PFSK-1 (cell line): ENCODE measurements around the gene COPS8.

Experiments used
- POLR2AphosphoS5 ChIP-seq: IDR thresholded peaks from 2 replicates; pipeline ENCODE4 v1.6.1; 2012; ENCODE audit warnings: low read depth, mild to moderate bottlenecking, control low read depth, low read length, moderate library complexity
- TAF1 ChIP-seq: IDR thresholded peaks from 2 replicates; pipeline ENCODE4 v1.6.1; 2012; ENCODE audit warnings: low read length, control low read depth, borderline replicate concordance; ENCODE audit not compliant: insufficient read depth

DNA sequence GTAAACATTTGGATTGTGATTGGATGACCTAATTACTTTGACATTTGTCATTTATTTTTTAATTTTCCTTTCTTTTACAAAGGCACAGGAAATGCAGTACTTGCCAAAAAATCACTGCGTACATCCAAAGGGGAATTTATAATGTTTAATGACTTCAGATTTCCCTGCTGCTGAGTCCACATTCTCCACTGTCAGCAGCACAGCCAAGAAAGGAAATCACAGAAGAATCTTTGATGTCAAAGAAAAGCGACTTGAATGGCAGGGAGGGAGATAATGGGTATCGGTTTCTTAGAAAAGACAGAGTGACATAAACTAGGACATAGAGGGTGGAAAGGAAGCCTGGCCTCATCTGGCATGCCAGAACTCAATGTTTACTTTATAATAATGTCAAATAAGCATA, 41.4 kb upstream of the COPS8 start:
- TF ChIP-seq TAF1 (no peak), POLR2AphosphoS5 (no peak)
